ENCODE measurements around the gene PLD1. TPM values are rescaled to one million over a fixed set of nuclear protein-coding genes. Genes with fewer than 3 reads are reported as not detected.

The PLD1 gene
- total and polyA plus RNA-seq, 4 donors: 4.9 to 31.5 (median 18.6) TPM

- Histone ChIP-seq H3K27me3 (ENCODE audit: control insufficient read depth in 4 of 4, insufficient read depth in 4 of 4, low read length in 3 of 4) (no peaks in the 10 kb centered on the region), H3K4me1 (ENCODE audit: control insufficient read depth in 4 of 4, insufficient read depth in 4 of 4, low read length in 3 of 4) (peaks cover 0 to 13% (median 4%) of the 10 kb centered on the region in 4 donors), H3K4me3 (ENCODE audit: low read depth in 1 of 3, low read length in 3 of 3) (no peak overlapping the region), H3K9me3 (ENCODE audit: control insufficient read depth in 4 of 4, low read length in 3 of 4) (no peaks in the 10 kb centered on the region), H3K9ac (ENCODE audit: low read depth in 1 of 2, low read length in 2 of 2) (no peak overlapping the region), H3K36me3 (ENCODE audit: control insufficient read depth in 4 of 4, insufficient read depth in 3 of 4, low read depth in 1 of 4, low read length in 3 of 4) (no peaks in the 10 kb centered on the region), H3K27ac (ENCODE audit: low read depth in 1 of 2, low read length in 2 of 2) (no peak overlapping the region)
- TF ChIP-seq, protein P1, sequence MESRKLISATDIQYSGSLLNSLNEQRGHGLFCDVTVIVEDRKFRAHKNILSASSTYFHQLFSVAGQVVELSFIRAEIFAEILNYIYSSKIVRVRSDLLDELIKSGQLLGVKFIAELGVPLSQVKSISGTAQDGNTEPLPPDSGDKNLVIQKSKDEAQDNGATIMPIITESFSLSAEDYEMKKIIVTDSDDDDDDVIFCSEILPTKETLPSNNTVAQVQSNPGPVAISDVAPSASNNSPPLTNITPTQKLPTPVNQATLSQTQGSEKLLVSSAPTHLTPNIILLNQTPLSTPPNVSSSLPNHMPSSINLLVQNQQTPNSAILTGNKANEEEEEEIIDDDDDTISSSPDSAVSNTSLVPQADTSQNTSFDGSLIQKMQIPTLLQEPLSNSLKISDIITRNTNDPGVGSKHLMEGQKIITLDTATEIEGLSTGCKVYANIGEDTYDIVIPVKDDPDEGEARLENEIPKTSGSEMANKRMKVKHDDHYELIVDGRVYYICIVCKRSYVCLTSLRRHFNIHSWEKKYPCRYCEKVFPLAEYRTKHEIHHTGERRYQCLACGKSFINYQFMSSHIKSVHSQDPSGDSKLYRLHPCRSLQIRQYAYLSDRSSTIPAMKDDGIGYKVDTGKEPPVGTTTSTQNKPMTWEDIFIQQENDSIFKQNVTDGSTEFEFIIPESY (IDR thresholded peaks at IDR 0.05): no peak
- TF ChIP-seq RXRA (IDR thresholded peaks at IDR 0.05) (no peak), FOXA1 (IDR thresholded peaks at IDR 0.05) (no peak), SP1 (IDR thresholded peaks at IDR 0.05) (no peak)
- WGBS: 40% methylated on average over 4 of the region's 4 CpGs
- no peak for DNase-seq (ENCODE audit: low spot score)
Measured at GRCh38 chr3:171781711-171782127, 28.6 kb downstream of the PLD1 start.

DNA sequence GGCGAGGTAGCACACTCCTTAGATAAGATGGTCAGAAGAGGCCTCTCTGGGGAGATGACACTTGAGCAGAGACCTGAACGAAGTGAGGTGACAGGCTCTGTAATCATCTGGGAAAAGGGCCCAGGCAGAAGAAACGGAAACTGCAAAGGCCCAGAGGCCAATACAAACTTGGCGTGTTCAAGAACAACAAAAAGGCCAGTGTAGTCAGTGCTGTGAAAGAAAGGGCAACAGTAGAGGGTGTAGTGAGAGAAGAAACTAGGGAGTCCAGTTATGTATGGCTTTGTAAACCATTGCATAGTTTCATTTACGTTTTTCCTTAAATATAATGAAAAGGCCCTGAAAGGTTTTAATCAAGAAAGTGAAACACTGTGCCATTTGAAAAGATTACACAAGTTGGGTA, 31.8 kb downstream of the PLD1 start:
- TF ChIP-seq, protein P2, sequence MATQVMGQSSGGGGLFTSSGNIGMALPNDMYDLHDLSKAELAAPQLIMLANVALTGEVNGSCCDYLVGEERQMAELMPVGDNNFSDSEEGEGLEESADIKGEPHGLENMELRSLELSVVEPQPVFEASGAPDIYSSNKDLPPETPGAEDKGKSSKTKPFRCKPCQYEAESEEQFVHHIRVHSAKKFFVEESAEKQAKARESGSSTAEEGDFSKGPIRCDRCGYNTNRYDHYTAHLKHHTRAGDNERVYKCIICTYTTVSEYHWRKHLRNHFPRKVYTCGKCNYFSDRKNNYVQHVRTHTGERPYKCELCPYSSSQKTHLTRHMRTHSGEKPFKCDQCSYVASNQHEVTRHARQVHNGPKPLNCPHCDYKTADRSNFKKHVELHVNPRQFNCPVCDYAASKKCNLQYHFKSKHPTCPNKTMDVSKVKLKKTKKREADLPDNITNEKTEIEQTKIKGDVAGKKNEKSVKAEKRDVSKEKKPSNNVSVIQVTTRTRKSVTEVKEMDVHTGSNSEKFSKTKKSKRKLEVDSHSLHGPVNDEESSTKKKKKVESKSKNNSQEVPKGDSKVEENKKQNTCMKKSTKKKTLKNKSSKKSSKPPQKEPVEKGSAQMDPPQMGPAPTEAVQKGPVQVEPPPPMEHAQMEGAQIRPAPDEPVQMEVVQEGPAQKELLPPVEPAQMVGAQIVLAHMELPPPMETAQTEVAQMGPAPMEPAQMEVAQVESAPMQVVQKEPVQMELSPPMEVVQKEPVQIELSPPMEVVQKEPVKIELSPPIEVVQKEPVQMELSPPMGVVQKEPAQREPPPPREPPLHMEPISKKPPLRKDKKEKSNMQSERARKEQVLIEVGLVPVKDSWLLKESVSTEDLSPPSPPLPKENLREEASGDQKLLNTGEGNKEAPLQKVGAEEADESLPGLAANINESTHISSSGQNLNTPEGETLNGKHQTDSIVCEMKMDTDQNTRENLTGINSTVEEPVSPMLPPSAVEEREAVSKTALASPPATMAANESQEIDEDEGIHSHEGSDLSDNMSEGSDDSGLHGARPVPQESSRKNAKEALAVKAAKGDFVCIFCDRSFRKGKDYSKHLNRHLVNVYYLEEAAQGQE (IDR thresholded peaks at IDR 0.05): no peak
- no peak for TF ChIP-seq RAD21 (IDR thresholded peaks at IDR 0.05)
- TF ChIP-seq SP1 (IDR thresholded peaks at IDR 0.05): no peak
- no peak for TF ChIP-seq JUND (IDR thresholded peaks at IDR 0.05)
- TF ChIP-seq GABPA (IDR thresholded peaks at IDR 0.05 in 1 of 2, conservative IDR thresholded peaks at IDR 0.05 in 1 of 2): no peak
- TF ChIP-seq CTCF (IDR thresholded peaks at IDR 0.05; ENCODE audit: low read depth, low read length, missing input control): no peak
- TF ChIP-seq TAF1 (conservative IDR thresholded peaks at IDR 0.05): no peak
- no peak for TF ChIP-seq ATF3 (IDR thresholded peaks at IDR 0.05)
- Histone ChIP-seq H3K27me3 (ENCODE audit: control insufficient read depth in 4 of 4, insufficient read depth in 4 of 4, low read length in 3 of 4) (no peaks in the 10 kb centered on the region), H3K9ac (ENCODE audit: low read depth in 1 of 2, low read length in 2 of 2) (no peak overlapping the region), H3K4me3 (ENCODE audit: low read depth in 1 of 3, low read length in 3 of 3) (no peak overlapping the region), H3K4me1 (ENCODE audit: control insufficient read depth in 4 of 4, insufficient read depth in 4 of 4, low read length in 3 of 4) (peaks cover 0 to 13% (median 4%) of the 10 kb centered on the region in 4 donors), H3K36me3 (ENCODE audit: control insufficient read depth in 4 of 4, insufficient read depth in 3 of 4, low read depth in 1 of 4, low read length in 3 of 4) (no peaks in the 10 kb centered on the region), H3K9me3 (ENCODE audit: control insufficient read depth in 4 of 4, low read length in 3 of 4) (no peaks in the 10 kb centered on the region), H3K27ac (ENCODE audit: low read depth in 1 of 2, low read length in 2 of 2) (no peak overlapping the region)
- no peak for DNase-seq (ENCODE audit: low spot score)
- WGBS: 76% methylated on average over 5 of the region's 5 CpGs
